Transverse colon (tissue), 4 donors: Measurements from ENCODE around the gene ZDHHC13. TPM values are rescaled to one million over a fixed set of nuclear protein-coding genes. Genes with fewer than 3 reads are reported as not detected.

ENCODE experiments used
- DNase-seq: peaks from one replicate; pipeline ENCODE4 v3.0.0-alpha.2; 2019
- H3K27ac ChIP-seq, 4 donors: fragments of 200-600 bp; sonication (generic); 2 replicates each; pipeline ENCODE4 v1.5.1; 2016 to 2018; ENCODE audit warnings: inconsistent platforms in 4 of 4
- H3K27me3 ChIP-seq: fragments of 200-600 bp; sonication (generic); 2 replicates; pipeline ENCODE4 v1.5.1; 2017; ENCODE audit warnings: inconsistent platforms
- H3K36me3 ChIP-seq, 4 donors: fragments of 200-600 bp; sonication (generic); 2 replicates each; pipeline ENCODE4 v1.5.1; 2017 to 2019; ENCODE audit warnings: inconsistent platforms in 4 of 4
- H3K4me1 ChIP-seq, 4 donors: fragments of 200-600 bp; sonication (generic); 2 replicates each; pipeline ENCODE4 v1.5.1; 2017 to 2020; ENCODE audit warnings: inconsistent platforms in 4 of 4
- H3K4me3 ChIP-seq, 4 donors: fragments of 200-600 bp; sonication (generic); 1 replicate in 1 of 4; 2 replicates in 3 of 4; pipeline versions ENCODE4 v1.5.1 to v1.6.1; 2017 to 2019; ENCODE audit warnings: inconsistent platforms in 4 of 4
- H3K9me3 ChIP-seq, 2 donors: fragments of 200-600 bp; sonication (generic); 2 replicates each; pipeline ENCODE4 v1.5.1; 2017 to 2019; ENCODE audit warnings: inconsistent platforms in 2 of 2
- CTCF ChIP-seq, 5 experiments: fragments of 200-600 bp in 3 of 5; fragments of 450-650 bp in 2 of 5; sonication (generic) in 3 of 5; IDR thresholded peaks; 1 replicate in 2 of 5; 2 replicates in 3 of 5; pipeline ENCODE4 v1.5.1; 2016 to 2017; ENCODE audit warnings: antibody characterized with exemption in 5 of 5, inconsistent platforms in 3 of 5, mild to moderate bottlenecking in 2 of 5, moderate library complexity in 1 of 5
- EP300 ChIP-seq: sonication (generic); formaldehyde crosslinking; IDR thresholded peaks from one replicate; pipeline ENCODE4 v1.6.1; 2017; ENCODE audit warnings: antibody characterized with exemption, low read depth
- POLR2A ChIP-seq: fragments of 450-650 bp; IDR thresholded peaks from one replicate; pipeline ENCODE4 v1.6.1; 2016; ENCODE audit warnings: antibody characterized with exemption, mild to moderate bottlenecking, moderate library complexity
- POLR2AphosphoS5 ChIP-seq, 3 donors: sonication (generic); formaldehyde crosslinking; IDR thresholded peaks; one replicate each; pipeline ENCODE4 v1.6.1; 2016; ENCODE audit warnings: antibody characterized with exemption in 3 of 3
- WGBS, 2 donors: methylation state at CpG; one replicate each; pipeline ENCODE4 v1.1.5; 2018; ENCODE audit warnings: low coverage in 1 of 2; 5-methylcytosine and 5-hydroxymethylcytosine counted together
- in situ Hi-C, 4 donors: fragments of 200-750 bp; cut with MboI; loops; one replicate each; pipeline versions ENCODE4 v1.15.0 to v1.15.1; 2017; ENCODE audit warnings: low sequenced_read_pairs in 3 of 4, low pct_ligation_motif_present in 1 of 4, low pct_unique_long_range_greater_than_20kb in 1 of 4
- intact Hi-C: fragments of 100-400 bp; cut with DNase I; formaldehyde crosslinking; loops from one replicate; pipeline ENCODE4 v1.15.1; 2023; ENCODE audit warnings: low total_unique reads
- total RNA-seq, 4 donors: library from RNA; depleted of rRNA; stranded (reverse); fragments of >200 nt; gene quantifications; one replicate each; pipeline ENCODE4 v1.1.0, GENCODE V29; 2016

ZDHHC13 gene
- total RNA-seq, 4 donors from 2014 or later = 16.1 to 33.3 (median 28.3) TPM

DNA sequence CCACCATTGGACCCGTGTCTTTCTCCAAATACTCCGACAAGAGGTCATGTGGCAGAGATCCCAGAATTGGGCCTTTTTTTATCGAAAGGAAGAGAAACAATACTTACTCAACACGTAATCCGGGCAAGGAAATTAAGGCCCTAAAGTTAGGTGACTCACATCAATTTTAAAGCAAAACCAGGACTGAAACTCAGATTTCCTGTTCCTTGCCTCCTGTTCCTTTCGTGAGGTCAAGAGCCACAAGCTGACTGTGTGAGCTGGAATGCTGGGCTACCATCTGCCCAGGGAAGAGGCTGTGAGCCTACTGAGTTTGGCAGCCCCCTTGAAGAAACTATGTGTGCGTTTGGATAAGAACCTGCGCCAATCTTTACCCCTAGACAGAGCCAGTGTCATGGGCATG is 29.3 kb upstream of the ZDHHC13 start:
- no peaks in the 10 kb centered on the region for H3K4me1 ChIP-seq
- H3K4me3 ChIP-seq = no peak overlapping the region
- no peaks in the 10 kb centered on the region for H3K9me3 ChIP-seq
- in situ Hi-C loops (loop anchor here in 1 of 4 donors (25.0 kb wide), 1 partner anchor 100 kb away; no protein-coding TSS in a partner anchor), intact Hi-C loops (no loop called here)
- H3K36me3 ChIP-seq = no peaks in the 10 kb centered on the region
- no peaks in the 10 kb centered on the region for H3K27me3 ChIP-seq
- no peak for TF ChIP-seq EP300
- DNase-seq = no peak
- no peak overlapping the region for H3K27ac ChIP-seq
- WGBS, 2 donors = 74 to 89% methylated on average over 5 to 8 of the region's 8 CpGs

DNA sequence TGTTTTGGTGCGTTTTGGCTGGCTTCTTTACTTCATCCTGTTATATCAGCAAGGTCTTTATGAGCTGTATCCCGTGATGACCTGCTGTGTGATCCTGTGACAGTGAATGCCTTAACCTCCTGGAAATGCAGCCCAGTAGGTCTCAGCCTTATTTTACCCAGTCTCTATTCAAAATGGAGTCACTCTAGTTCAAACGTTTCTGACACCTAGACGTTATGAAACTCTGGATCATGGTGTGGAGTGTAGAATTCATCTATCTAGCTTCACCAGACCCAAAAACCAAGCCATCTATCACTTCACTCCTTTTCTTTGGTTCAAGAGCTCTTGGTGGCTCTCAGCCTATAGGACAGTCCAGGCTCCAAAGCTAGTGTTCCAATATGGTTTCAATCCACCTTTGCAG is 28.2 kb upstream of the ZDHHC13 start:
- in situ Hi-C loops = loop anchor here in 1 of 4 donors (25.0 kb wide), 1 partner anchor 101 kb away; no protein-coding TSS in a partner anchor
- H3K4me1 ChIP-seq = no peaks in the 10 kb centered on the region
- no peak overlapping the region for H3K27ac ChIP-seq
- H3K9me3 ChIP-seq = no peaks in the 10 kb centered on the region
- H3K4me3 ChIP-seq = no peak overlapping the region
- H3K27me3 ChIP-seq = no peaks in the 10 kb centered on the region
- intact Hi-C loops = no loop called here
- WGBS, 2 donors = 84 to 85% methylated on average over 4 of the region's 4 CpGs
- DNase-seq = no peak
- no peak for TF ChIP-seq POLR2A
- no peak for TF ChIP-seq EP300
- TF ChIP-seq CTCF (IDR thresholded peaks at IDR 0.05) = no peak
- TF ChIP-seq POLR2AphosphoS5 (IDR thresholded peaks at IDR 0.05) = no peak
- H3K36me3 ChIP-seq = no peaks in the 10 kb centered on the region

GRCh38 chr11:19089421-19089820 is 27.5 kb upstream of the ZDHHC13 start:
- 60 to 89% methylated on average over 1 to 5 of the region's 5 CpGs for WGBS, 2 donors
- TF ChIP-seq EP300 (no peak), POLR2A (no peak), CTCF (IDR thresholded peaks at IDR 0.05) (no peak), POLR2AphosphoS5 (IDR thresholded peaks at IDR 0.05) (no peak)
- H3K36me3 ChIP-seq = no peaks in the 10 kb centered on the region
- H3K27me3 ChIP-seq = no peaks in the 10 kb centered on the region
- H3K27ac ChIP-seq = no peak overlapping the region
- H3K4me3 ChIP-seq = no peak overlapping the region
- intact Hi-C loops (no loop called here), in situ Hi-C loops (loop anchor here in 1 of 4 donors (25.0 kb wide), 1 partner anchor 102 kb away; no protein-coding TSS in a partner anchor)
- peaks cover 0 to 4% (median 0%) of the 10 kb centered on the region in 4 donors for H3K4me1 ChIP-seq
- no peaks in the 10 kb centered on the region for H3K9me3 ChIP-seq
- DNase-seq = no peak

DNA sequence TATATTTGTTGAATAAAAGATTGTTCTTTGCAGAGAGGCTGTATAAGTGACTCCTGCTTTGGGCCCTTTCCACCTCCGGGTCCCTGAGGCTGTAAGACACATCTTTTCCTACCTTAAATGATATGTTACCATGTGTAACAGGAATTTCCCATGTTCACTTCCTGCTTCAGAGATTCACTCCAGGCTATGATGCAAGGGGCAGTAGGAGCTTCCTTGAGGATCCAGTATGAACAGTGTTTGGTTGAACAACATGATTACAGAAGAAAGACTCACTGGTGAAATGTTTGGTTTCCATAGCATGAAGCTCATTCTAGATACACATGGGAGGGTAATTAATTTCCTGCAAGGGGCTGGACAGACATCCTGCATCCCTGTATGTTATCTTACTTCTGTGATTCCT is 25.6 kb upstream of the ZDHHC13 start:
- Histone ChIP-seq H3K9me3 (no peaks in the 10 kb centered on the region), H3K27ac (no peak overlapping the region), H3K36me3 (no peaks in the 10 kb centered on the region), H3K4me3 (no peak overlapping the region), H3K27me3 (peaks cover 5% of the 10 kb centered on the region), H3K4me1 (peaks cover 0 to 11% (median 0%) of the 10 kb centered on the region in 4 donors)
- intact Hi-C loops = no loop called here
- DNase-seq = no peak
- TF ChIP-seq EP300 (no peak), POLR2AphosphoS5 (IDR thresholded peaks at IDR 0.05) (no peak), POLR2A (no peak), CTCF (IDR thresholded peaks at IDR 0.05) (no peak)
- WGBS, 2 donors = 72 to 80% methylated on average over 1 of the region's 1 CpG
- in situ Hi-C loops = loop anchor here in 1 of 4 donors (25.0 kb wide), 1 partner anchor 104 kb away; no protein-coding TSS in a partner anchor

DNA sequence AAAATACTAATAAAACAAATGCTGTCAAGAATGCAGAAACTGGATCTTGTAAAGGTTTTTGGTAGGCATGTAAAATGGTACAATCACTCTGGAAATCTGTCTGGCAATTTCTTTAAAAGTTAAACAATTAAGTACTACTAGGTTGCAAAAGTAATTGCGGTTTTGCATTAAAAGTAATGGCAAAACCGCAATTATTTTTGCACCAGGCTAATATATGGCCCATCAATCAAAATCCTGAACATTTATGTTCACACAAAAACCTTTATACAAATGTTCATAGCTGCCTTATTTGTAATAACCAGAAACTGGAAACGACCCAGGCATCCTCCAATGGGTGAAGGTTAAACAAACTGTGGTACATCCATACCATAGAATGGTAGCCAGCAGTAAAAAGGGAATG is 24.6 kb upstream of the ZDHHC13 start:
- in situ Hi-C loops = loop anchor here in 1 of 4 donors (25.0 kb wide), 1 partner anchor 105 kb away; no protein-coding TSS in a partner anchor
- Histone ChIP-seq H3K9me3 (no peaks in the 10 kb centered on the region), H3K36me3 (no peaks in the 10 kb centered on the region), H3K27me3 (peaks cover 7% of the 10 kb centered on the region), H3K27ac (no peak overlapping the region), H3K4me1 (peaks cover 0 to 11% (median 0%) of the 10 kb centered on the region in 4 donors), H3K4me3 (no peak overlapping the region)
- TF ChIP-seq POLR2A (no peak), EP300 (no peak), CTCF (IDR thresholded peaks at IDR 0.05) (no peak), POLR2AphosphoS5 (IDR thresholded peaks at IDR 0.05) (no peak)
- WGBS, 2 donors = 75 to 80% methylated on average over 3 of the region's 3 CpGs
- intact Hi-C loops = no loop called here
- DNase-seq = no peak
